ENCODE measurements around the gene PARD6B. TPM values are rescaled to one million over a fixed set of nuclear protein-coding genes. Genes with fewer than 3 reads are reported as not detected.

PARD6B gene
- total and polyA plus RNA-seq, 2 of the 13 experiments (the other 11 are each of a cell fraction or from before 2014, with no cell fraction given): 6.9 to 22.2 TPM

- Histone ChIP-seq H3K4me1 (ENCODE audit: insufficient read depth, low read length) (peaks cover 68% of the 10 kb centered on the region), H2AFZ (ENCODE audit: low read length) (peak overlapping the region; percentile 67), H3K9ac (ENCODE audit: insufficient read depth, low read depth, low read length) (peak overlapping the region; percentile 74), H3K4me2 (ENCODE audit: low read depth, low read length) (peak overlapping the region; percentile 99), H3K79me2 (ENCODE audit: insufficient read depth, low read length) (peaks cover 16% of the 10 kb centered on the region), H3K36me3 (replicated peaks in 1 of 2; ENCODE audit: control insufficient read depth in 1 of 2, insufficient read depth in 2 of 2, low read length in 2 of 2) (no peaks in the 10 kb centered on the region), H3K27ac (ENCODE audit: extremely low read length, insufficient read depth, low read length) (peak overlapping the region; percentile 41), H4K20me1 (ENCODE audit: insufficient read depth, low read length) (peaks cover 3% of the 10 kb centered on the region; the same call in 1 of the 2 replicates), H3K4me3 (replicated peaks in 1 of 3; ENCODE audit: insufficient read depth in 1 of 3, low read depth in 2 of 3, low read length in 3 of 3) (peak overlapping the region; percentile 50 to 87 (median 73)), H3K27me3 (ENCODE audit: control insufficient read depth in 1 of 2, insufficient read depth in 2 of 2, low read length in 2 of 2) (no peaks in the 10 kb centered on the region; a peak in 1 of 5 replicates), H3K9me3 (ENCODE audit: low read length) (no peaks in the 10 kb centered on the region)
- intact Hi-C loops (cut with micrococcal nuclease; ENCODE audit: unreplicated experiment) (loop anchor here (5.0 kb wide), 1 partner anchor 81 kb away; no protein-coding TSS in a partner anchor), in situ Hi-C loops (cut with HindIII; ENCODE audit: extremely low pct_ligation_motif_present, low pct_unique_long_range_greater_than_20kb) (loop anchor here (25.0 kb wide), 1 partner anchor 91 kb away; no protein-coding TSS in a partner anchor)
- CTCF ChIA-PET (ENCODE audit: low intra/inter-chr PET ratio, low total read pairs): no interaction called here
- peak; percentile 42 for FAIRE-seq
- peak; percentile 1; the same call in 1 of the 3 replicates for ATAC-seq
- DNase-seq (ENCODE audit: low spot score): peak; percentile 85
- BruUV-seq (replicated peaks): TSS peak; percentile 63
- POLR2A ChIA-PET: interaction anchor here (0.8 to 3.5 kb wide), 11 partner anchors 13 to 231 kb away, joined by 3 to 65 read pairs (median 4); no protein-coding TSS in a partner anchor
- WGBS (ENCODE audit: low lambda C conversion rate): under 1% methylated on average over 8 of the region's 8 CpGs
- TF ChIP-seq KLF16 (CRISPR knock-in tag; IDR thresholded peaks at IDR 0.05) (no peak), TEF (CRISPR knock-in tag; IDR thresholded peaks at IDR 0.05) (no peak), CBX2 (IDR thresholded peaks at IDR 0.05; ENCODE audit: low read depth, low read length) (no peak), CBX2 (CRISPR knock-in tag; IDR thresholded peaks at IDR 0.05; ENCODE audit: low read depth) (no peak), ZFP1 (CRISPR knock-in tag; IDR thresholded peaks at IDR 0.05) (no peak), HMG20B (CRISPR knock-in tag; conservative IDR thresholded peaks at IDR 0.05) (no peak), ZXDC (CRISPR knock-in tag; IDR thresholded peaks at IDR 0.05) (no peak), ISL2 (CRISPR knock-in tag; IDR thresholded peaks at IDR 0.05) (0 out of 2 replicates have a peak, but pooled peaks have one; percentile 10), NONO (IDR thresholded peaks at IDR 0.05) (no peak), NONO (CRISPR knock-in tag; conservative IDR thresholded peaks at IDR 0.05) (no peak), ZNF276 (CRISPR knock-in tag; IDR thresholded peaks at IDR 0.05; ENCODE audit: low read depth) (no peak), ZNF609 (CRISPR knock-in tag; IDR thresholded peaks at IDR 0.05; ENCODE audit: borderline replicate concordance) (no peak), SRF (IDR thresholded peaks at IDR 0.05; ENCODE audit: low read depth, low read length) (no peak)
Observed at GRCh38 chr20:50727792-50728485, 3.4 kb upstream of the PARD6B start.

Measured in HepG2 (cell line).